GM20000 (cell line): ENCODE results near the gene DNAH17.

Experiments used
- DNase-seq: peaks from one replicate; pipeline ENCODE4 v3.0.0; 2012; ENCODE audit warnings: low spot score
- CTCF ChIP-seq: IDR thresholded peaks from 2 replicates; pipeline ENCODE4 v1.5.1; 2012; ENCODE audit warnings: mild to moderate bottlenecking, control low read depth; ENCODE audit errors: extremely low read depth, missing control alignments

Gene DNAH17

GRCh38 chr17:78383725-78384471, 193.3 kb downstream of the DNAH17 start:
- DNase-seq: peak; percentile 70
- TF ChIP-seq CTCF: no peak

GRCh38 chr17:78381601-78382232, 195.5 kb downstream of the DNAH17 start:
- DNase-seq: peak; percentile 55
- no peak for TF ChIP-seq CTCF

GRCh38 chr17:78380370-78380769, 196.8 kb downstream of the DNAH17 start:
- DNase-seq: no peak
- TF ChIP-seq CTCF: no peak

- no peak for TF ChIP-seq CTCF
- no peak for DNase-seq
Measured at GRCh38 chr17:78379131-78379491, 198.1 kb downstream of the DNAH17 start.

GRCh38 chr17:78378225-78379130, 198.7 kb downstream of the DNAH17 start, which contains the start of gene PGS1:
Gene PGS1, plus strand, starts transcription at chr17:78378649. Its CDS starts 17 bp downstream, at chr17:78378666.
- DNase-seq: peak; percentile 88
- no peak for TF ChIP-seq CTCF

GRCh38 chr17:78377858-78378224, 199.4 kb downstream of the DNAH17 start:
- TF ChIP-seq CTCF: no peak
- no peak for DNase-seq

GRCh38 chr17:78376161-78376560, 201.0 kb downstream of the DNAH17 start:
- TF ChIP-seq CTCF: no peak

More at GRCh38 chr17:78376161-78376560, 201.0 kb downstream of the DNAH17 start:
- no peak for DNase-seq
